ENCODE data around the gene DIP2B. TPM values are rescaled to one million over a fixed set of nuclear protein-coding genes. Genes with fewer than 3 reads are reported as not detected.

The DIP2B gene
- total RNA-seq, 1 experiment from 2014 or later = 20.0 TPM

DNA sequence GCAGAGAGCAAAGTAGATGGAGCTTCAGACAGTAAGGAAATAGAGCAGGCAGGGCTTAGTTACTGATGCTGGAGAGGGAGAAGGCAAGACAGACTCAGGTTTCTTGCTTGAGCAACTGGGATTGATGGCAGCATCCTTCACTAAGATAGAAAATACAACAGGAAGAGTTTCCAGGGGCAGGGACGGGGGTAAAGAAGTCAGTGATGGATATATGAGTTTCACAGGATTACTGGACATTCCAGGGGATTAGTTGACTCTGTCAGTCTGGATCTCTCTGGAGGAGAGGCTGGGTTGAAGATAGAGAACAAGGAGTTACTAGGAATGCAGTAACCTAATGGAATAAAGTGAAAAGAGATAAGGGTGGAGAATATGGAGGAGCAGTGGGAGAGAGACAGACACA, 184.7 kb downstream of the DIP2B start:
- no peak overlapping the region for H3K27ac ChIP-seq (ENCODE audit: insufficient read length, low read depth, low read length)
- Mint-ChIP-seq H3K36me3 (ENCODE audit: insufficient read depth in 1 of 3, low read depth in 3 of 3) (peaks cover 4 to 29% (median 12%) of the 10 kb centered on the region in 3 experiments; a peak in 6 of 7 replicates), H3K27me3 (ENCODE audit: low read depth) (no peaks in the 10 kb centered on the region), H3K9me3 (no peaks in the 10 kb centered on the region), H3K27ac (no peak overlapping the region; a peak in 1 of 7 replicates), H3K4me3 (no peak overlapping the region), H3K4me1 (peaks cover 13 to 22% of the 10 kb centered on the region in 2 experiments)
- no peak overlapping the region for H2BK15ac ChIP-seq (ENCODE audit: low read depth, low read length)
- H3K79me2 ChIP-seq (ENCODE audit: insufficient read depth, low read length) = no peaks in the 10 kb centered on the region
- no peaks in the 10 kb centered on the region for H3K23me2 ChIP-seq (ENCODE audit: insufficient read length, low read depth, low read length, poor library complexity, severe bottlenecking)
- no peaks in the 10 kb centered on the region for H3K4me1 ChIP-seq (ENCODE audit: insufficient read depth, low read length)
- TF ChIP-seq, protein P1, sequence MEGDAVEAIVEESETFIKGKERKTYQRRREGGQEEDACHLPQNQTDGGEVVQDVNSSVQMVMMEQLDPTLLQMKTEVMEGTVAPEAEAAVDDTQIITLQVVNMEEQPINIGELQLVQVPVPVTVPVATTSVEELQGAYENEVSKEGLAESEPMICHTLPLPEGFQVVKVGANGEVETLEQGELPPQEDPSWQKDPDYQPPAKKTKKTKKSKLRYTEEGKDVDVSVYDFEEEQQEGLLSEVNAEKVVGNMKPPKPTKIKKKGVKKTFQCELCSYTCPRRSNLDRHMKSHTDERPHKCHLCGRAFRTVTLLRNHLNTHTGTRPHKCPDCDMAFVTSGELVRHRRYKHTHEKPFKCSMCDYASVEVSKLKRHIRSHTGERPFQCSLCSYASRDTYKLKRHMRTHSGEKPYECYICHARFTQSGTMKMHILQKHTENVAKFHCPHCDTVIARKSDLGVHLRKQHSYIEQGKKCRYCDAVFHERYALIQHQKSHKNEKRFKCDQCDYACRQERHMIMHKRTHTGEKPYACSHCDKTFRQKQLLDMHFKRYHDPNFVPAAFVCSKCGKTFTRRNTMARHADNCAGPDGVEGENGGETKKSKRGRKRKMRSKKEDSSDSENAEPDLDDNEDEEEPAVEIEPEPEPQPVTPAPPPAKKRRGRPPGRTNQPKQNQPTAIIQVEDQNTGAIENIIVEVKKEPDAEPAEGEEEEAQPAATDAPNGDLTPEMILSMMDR (conservative IDR thresholded peaks at IDR 0.05) = no peak
- H4K5ac ChIP-seq (ENCODE audit: insufficient read length, low read depth, low read length) = no peak overlapping the region
- no peak overlapping the region for H4K91ac ChIP-seq (ENCODE audit: insufficient read length, low read depth, low read length)
- no peak overlapping the region for H3K18ac ChIP-seq (ENCODE audit: insufficient read length, low read depth, low read length)
- H3K56ac ChIP-seq (ENCODE audit: insufficient read length, low read depth, low read length) = no peak overlapping the region
- H3K9me3 ChIP-seq (ENCODE audit: control insufficient read depth, low read depth, low read length) = no peaks in the 10 kb centered on the region
- H3K79me1 ChIP-seq (ENCODE audit: insufficient read depth, low read depth, low read length, poor library complexity, severe bottlenecking) = no peaks in the 10 kb centered on the region
- H2BK12ac ChIP-seq (ENCODE audit: insufficient read length, low read depth, low read length) = no peak overlapping the region
- no peak overlapping the region for H3T11ph ChIP-seq (ENCODE audit: low read length)
- H3K23ac ChIP-seq (ENCODE audit: insufficient read length, low read depth, low read length) = no peak overlapping the region
- no peak overlapping the region for H4K8ac ChIP-seq (replicated peaks; ENCODE audit: insufficient read length, low read depth, low read length)
- H3K4ac ChIP-seq (ENCODE audit: low read depth, low read length) = no peak overlapping the region
- no peak overlapping the region for H3K4me2 ChIP-seq (ENCODE audit: insufficient read depth, insufficient read length, low read length)
- no peak overlapping the region for H2BK120ac ChIP-seq (ENCODE audit: low read depth, low read length, poor library complexity, severe bottlenecking)
- H2BK5ac ChIP-seq (ENCODE audit: insufficient read length, low read length) = no peak overlapping the region
- H4K20me1 ChIP-seq (ENCODE audit: control insufficient read depth, insufficient read depth, insufficient read length) = no peaks in the 10 kb centered on the region
- no peak overlapping the region for H2BK20ac ChIP-seq (ENCODE audit: low read depth, low read length, poor library complexity, severe bottlenecking)
- DNase-seq = no peak
- WGBS (ENCODE audit: extremely low coverage, insufficient read length, low lambda C conversion rate) = no CpG with 5 or more reads among the region's 1 CpG
- H3K27me3 ChIP-seq (ENCODE audit: insufficient read depth, low read length) = no peaks in the 10 kb centered on the region
- H2AFZ ChIP-seq (ENCODE audit: low read length) = no peak overlapping the region
- no peak overlapping the region for H3K9ac ChIP-seq (ENCODE audit: extremely low read depth, insufficient read length, low read length)
- H3K14ac ChIP-seq (ENCODE audit: insufficient read depth, low read length) = no peak overlapping the region
- no peak overlapping the region for H2AK5ac ChIP-seq (ENCODE audit: insufficient read length, low read length)

All from H9 (cell line).